ENCODE measurements around the gene PIGL. TPM values are rescaled to one million over a fixed set of nuclear protein-coding genes. Genes with fewer than 3 reads are reported as not detected.

The PIGL gene
- total and polyA plus RNA-seq, 2 of the 4 experiments (the other 2 are of a cell fraction), result 17.9 to 29.5 TPM

GRCh38 chr17:16374146-16374938 is 157.3 kb downstream of the PIGL start:
- Histone ChIP-seq H2BK120ac (ENCODE audit: low read depth, low read length) (no peak overlapping the region), H3K9me3 (ENCODE audit: control insufficient read depth, insufficient read depth, low read length) (no peaks in the 10 kb centered on the region), H2AK5ac (ENCODE audit: low read depth, low read length) (no peak overlapping the region), H4K8ac (ENCODE audit: low read depth in 2 of 2, low read length in 2 of 2) (no peak overlapping the region), H2AFZ (replicated peaks; ENCODE audit: low read length, poor library complexity) (no peak overlapping the region), H3K36me3 (ENCODE audit: control insufficient read depth, insufficient read depth, low read length) (no peaks in the 10 kb centered on the region), H2BK5ac (ENCODE audit: low read depth, low read length, poor library complexity, severe bottlenecking) (no peak overlapping the region), H4K5ac (ENCODE audit: low read depth, low read length) (no peak overlapping the region), H2BK20ac (ENCODE audit: low read depth, low read length) (no peak overlapping the region), H3K4me3 (ENCODE audit: insufficient read depth, low read depth, low read length) (no peak overlapping the region), H3K27ac (ENCODE audit: insufficient read depth, low read length) (no peak overlapping the region), H2AK9ac (replicated peaks; ENCODE audit: low read depth, low read length, poor library complexity) (no peak overlapping the region), H3K79me1 (ENCODE audit: low read depth in 1 of 2, low read length in 2 of 2) (no peaks in the 10 kb centered on the region), H3K23ac (ENCODE audit: low read depth, low read length) (no peak overlapping the region), H3K14ac (replicated peaks; ENCODE audit: low read depth, low read length) (no peak overlapping the region), H3K4me2 (ENCODE audit: low read depth, low read length) (no peak overlapping the region), H3K9me1 (ENCODE audit: insufficient read depth, low read length) (no peaks in the 10 kb centered on the region), H4K20me1 (ENCODE audit: insufficient read depth, low read length) (no peaks in the 10 kb centered on the region), H3K4ac (ENCODE audit: low read depth, low read length) (no peak overlapping the region), H2BK15ac (ENCODE audit: low read depth, low read length) (no peak overlapping the region), H3K4me1 (ENCODE audit: control insufficient read depth, insufficient read depth, low read length) (no peaks in the 10 kb centered on the region), H4K91ac (ENCODE audit: insufficient read depth, low read depth, low read length) (no peak overlapping the region), H3K27me3 (ENCODE audit: control insufficient read depth, insufficient read depth, low read length) (no peaks in the 10 kb centered on the region), H3K18ac (ENCODE audit: low read depth, low read length) (no peak overlapping the region), H3K56ac (ENCODE audit: extremely low read depth, insufficient read depth, low read length) (no peak overlapping the region), H3K9ac (ENCODE audit: low read depth, low read length) (no peak overlapping the region)
- BruUV-seq (replicated peaks), result no TSS peak
- POLR2A ChIA-PET (ENCODE audit: unreplicated experiment), result no interaction called here
- peak; percentile 76 for TF ChIP-seq CEBPB (IDR thresholded peaks at IDR 0.05; ENCODE audit: low read depth, low read length)
- TF ChIP-seq, protein P1, sequence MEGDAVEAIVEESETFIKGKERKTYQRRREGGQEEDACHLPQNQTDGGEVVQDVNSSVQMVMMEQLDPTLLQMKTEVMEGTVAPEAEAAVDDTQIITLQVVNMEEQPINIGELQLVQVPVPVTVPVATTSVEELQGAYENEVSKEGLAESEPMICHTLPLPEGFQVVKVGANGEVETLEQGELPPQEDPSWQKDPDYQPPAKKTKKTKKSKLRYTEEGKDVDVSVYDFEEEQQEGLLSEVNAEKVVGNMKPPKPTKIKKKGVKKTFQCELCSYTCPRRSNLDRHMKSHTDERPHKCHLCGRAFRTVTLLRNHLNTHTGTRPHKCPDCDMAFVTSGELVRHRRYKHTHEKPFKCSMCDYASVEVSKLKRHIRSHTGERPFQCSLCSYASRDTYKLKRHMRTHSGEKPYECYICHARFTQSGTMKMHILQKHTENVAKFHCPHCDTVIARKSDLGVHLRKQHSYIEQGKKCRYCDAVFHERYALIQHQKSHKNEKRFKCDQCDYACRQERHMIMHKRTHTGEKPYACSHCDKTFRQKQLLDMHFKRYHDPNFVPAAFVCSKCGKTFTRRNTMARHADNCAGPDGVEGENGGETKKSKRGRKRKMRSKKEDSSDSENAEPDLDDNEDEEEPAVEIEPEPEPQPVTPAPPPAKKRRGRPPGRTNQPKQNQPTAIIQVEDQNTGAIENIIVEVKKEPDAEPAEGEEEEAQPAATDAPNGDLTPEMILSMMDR (conservative IDR thresholded peaks at IDR 0.05; ENCODE audit: low read depth, low read length), result no peak
- in situ Hi-C loops (cut with MboI; ENCODE audit: low sequenced_read_pairs) (no loop called here), dilution Hi-C loops (cut with HindIII; ENCODE audit: low sequenced_read_pairs, unreplicated experiment) (no loop called here), intact Hi-C loops (cut with micrococcal nuclease) (no loop called here)
- DNase-seq, result peak; percentile 75
- 90% methylated on average over 4 of the region's 16 CpGs; no CpG with 5 or more reads in 1 of the 2 experiments for WGBS, 2 experiments (ENCODE audit: extremely low coverage in 2 of 2, insufficient read length in 1 of 2)
- ATAC-seq (ENCODE audit: low read depth), result peak; percentile 52
- CTCF ChIA-PET, result interaction anchor here (1.6 kb wide), 1 partner anchor 11 kb away, joined by 6 read pairs; no protein-coding TSS in a partner anchor

Small RNA genes lying within 50 kb of the gene (microRNA-seq; reads per million reads assigned to microRNA genes)
- gene MIR1288 (ENCODE audit: insufficient read depth in 1 of 2, insufficient read length in 1 of 2, unreplicated experiment in 1 of 2), result 0 to 2.1 reads per million in 2 experiments

Small RNA genes lying within 50 kb of the gene (small RNA-seq; reads per million reads assigned to genes)
- gene MIR1288, result 0 to 0.33 (median 0) reads per million in 5 experiments

Other genes starting within 250 kb of the PIGL start
- 6.8 and 7.2 TPM in 2 replicates for gene ZSWIM7, start 217.5 kb upstream of the PIGL start, total RNA-seq (2012; rRNA removed)
- gene ZSWIM7, start 217.5 kb upstream of the PIGL start, polyA plus RNA-seq (2012; rRNA removed), result 12.0 and 12.1 TPM in 2 replicates
- 12.9 and 19.2 TPM in 2 replicates for gene TTC19, start 217.4 kb upstream of the PIGL start, total RNA-seq (2012; rRNA removed)
- 6.0 and 8.3 TPM in 2 replicates for gene TTC19, start 217.4 kb upstream of the PIGL start, polyA plus RNA-seq (2012; rRNA removed)
- 78.0 and 80.3 TPM in 2 replicates for gene NCOR1, start 1.7 kb upstream of the PIGL start, total RNA-seq (2012; rRNA removed)
- 54.5 and 56.5 TPM in 2 replicates for gene NCOR1, start 1.7 kb upstream of the PIGL start, polyA plus RNA-seq (2012; rRNA removed)
- gene CENPV, start 136.3 kb downstream of the PIGL start, total RNA-seq (2012; rRNA removed), result 35.3 and 38.6 TPM in 2 replicates
- gene CENPV, start 136.3 kb downstream of the PIGL start, polyA plus RNA-seq (2012; rRNA removed), result 49.8 and 52.2 TPM in 2 replicates
- gene UBB, start 163.9 kb downstream of the PIGL start, total RNA-seq (2012; rRNA removed), result 3,383 and 4,283 TPM in 2 replicates
- gene UBB, start 163.9 kb downstream of the PIGL start, polyA plus RNA-seq (2012; rRNA removed), result 2,561 and 3,167 TPM in 2 replicates
- 27.2 and 30.8 TPM in 2 replicates for gene TRPV2, start 198.4 kb downstream of the PIGL start, total RNA-seq (2012; rRNA removed)
- gene TRPV2, start 198.4 kb downstream of the PIGL start, polyA plus RNA-seq (2012; rRNA removed), result 32.8 and 36.4 TPM in 2 replicates